ENCODE results near the gene CSNK1G3.
A peak's percentile ranks its signal among the peaks of the same experiment; 100 is the strongest.

GRCh38 chr5:123557907-123558306 lies 45.9 kb downstream of the CSNK1G3 start:
- TF ChIP-seq CTCF (IDR thresholded peaks at IDR 0.05): peak; percentile 13; the same call in 1 of the 2 replicates
- TF ChIP-seq REST (IDR thresholded peaks at IDR 0.05; ENCODE audit: insufficient read depth in 1 of 2, low read depth in 2 of 2, low read length in 1 of 2): no peak
- TF ChIP-seq POLR2AphosphoS5 (IDR thresholded peaks at IDR 0.05; ENCODE audit: low read depth, low read length): no peak
- TF ChIP-seq SIN3A (IDR thresholded peaks at IDR 0.05; ENCODE audit: borderline replicate concordance, insufficient read depth, low read depth, low read length): no peak
- no peak for TF ChIP-seq TCF7L2 (IDR thresholded peaks at IDR 0.05; ENCODE audit: low read depth, low read length)

Data from Panc1 (cell line).